ENCODE measurements around the gene LACRT.
"Not testable (repeated sequence)": the region's sequence is repeated elsewhere in the genome, so short reads cannot be mapped to it uniquely, and the experiment has no call there.

The LACRT gene

DNA sequence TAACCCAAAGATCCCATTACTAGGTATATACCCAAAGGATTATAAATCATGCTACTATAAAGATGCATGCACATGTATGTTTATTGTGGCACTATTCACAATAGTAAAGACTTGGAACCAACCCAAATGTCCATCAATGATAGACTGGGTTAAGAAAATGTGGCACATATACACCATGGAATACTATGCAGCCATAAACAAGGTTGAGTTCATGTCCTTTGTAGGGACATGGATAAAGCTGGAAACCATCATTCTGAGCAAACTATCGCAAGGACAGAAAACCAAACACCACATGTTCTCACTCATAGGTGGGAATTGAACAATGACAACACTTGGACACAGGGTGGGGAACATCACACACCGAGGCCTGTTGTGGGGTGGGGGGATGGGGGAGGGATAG is 4.4 kb upstream of the LACRT start:
- DNase-seq (ENCODE audit: low spot score); FAIRE-seq: not testable (repeated sequence)

DNA sequence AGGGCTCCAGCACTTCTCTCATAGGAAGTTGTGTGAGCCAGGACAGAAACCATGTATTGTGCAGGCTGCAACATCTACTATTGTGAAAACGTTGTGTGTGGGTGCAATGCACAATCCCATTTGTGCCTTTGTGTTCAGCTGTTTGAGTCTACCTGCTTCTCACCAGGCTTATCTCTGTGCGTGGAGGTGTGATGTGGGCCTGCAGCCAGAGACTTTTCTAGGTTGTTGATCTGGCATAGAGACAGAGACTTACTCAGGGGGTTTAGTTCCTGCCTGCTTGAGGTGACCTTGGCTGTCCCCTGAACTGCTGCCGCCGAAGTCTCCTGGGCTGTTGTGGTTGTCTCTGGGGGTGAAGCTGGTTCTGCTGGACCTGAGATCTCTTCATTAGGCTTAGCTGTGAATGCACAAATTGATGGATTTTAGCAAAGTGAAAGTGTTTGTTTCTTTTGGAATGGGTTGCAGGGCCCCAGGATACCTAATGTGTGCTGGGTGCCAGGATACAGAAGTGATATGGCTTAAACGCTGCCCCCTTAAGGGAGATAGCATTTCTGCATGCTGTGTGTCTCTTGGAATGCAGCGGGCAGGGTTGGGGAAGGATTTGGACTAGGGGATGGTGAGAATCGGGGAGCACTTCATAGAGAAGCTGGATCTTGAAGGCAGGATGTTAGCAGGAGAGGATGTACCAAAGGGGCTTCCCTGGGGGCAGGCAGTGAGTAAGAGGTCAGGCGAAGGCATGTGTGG is 2.5 kb downstream of the LACRT start:
- FAIRE-seq (no peak), DNase-seq (ENCODE audit: low spot score) (no peak)

GRCh38 chr12:54631551-54631950 is 3.1 kb downstream of the LACRT start:
- FAIRE-seq (no peak), DNase-seq (ENCODE audit: low spot score) (no peak)

GRCh38 chr12:54629925-54630324 is 4.8 kb downstream of the LACRT start:
- FAIRE-seq (no peak), DNase-seq (ENCODE audit: low spot score) (no peak)

- DNase-seq (ENCODE audit: low spot score) (no peak), FAIRE-seq (no peak)
These were observed 6.4 kb downstream of the LACRT start for GRCh38 chr12:54628186-54628846.

GRCh38 chr12:54627304-54627703 is 7.4 kb downstream of the LACRT start:
- FAIRE-seq (no peak), DNase-seq (ENCODE audit: low spot score) (no peak)

DNA sequence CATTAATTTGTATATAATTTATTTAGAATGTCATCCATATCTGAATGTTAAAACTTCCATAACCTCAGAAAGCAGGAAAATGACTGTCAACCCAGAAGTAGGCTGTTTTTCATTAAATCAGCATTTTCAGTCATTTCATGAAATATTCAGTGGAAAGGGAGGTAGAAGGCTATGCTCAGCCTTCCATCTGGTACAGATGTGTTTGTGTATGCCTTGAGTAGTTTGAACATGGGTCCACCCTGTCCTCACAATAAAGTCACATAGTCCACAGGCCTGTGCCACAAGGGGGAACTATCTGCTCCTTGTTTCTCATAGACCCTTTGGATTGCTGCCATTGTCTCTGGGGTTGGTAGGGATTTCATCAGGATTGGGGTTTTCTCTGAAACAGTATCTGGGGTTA is 9.1 kb downstream of the LACRT start:
- FAIRE-seq (no peak), DNase-seq (ENCODE audit: low spot score) (no peak)

DNA sequence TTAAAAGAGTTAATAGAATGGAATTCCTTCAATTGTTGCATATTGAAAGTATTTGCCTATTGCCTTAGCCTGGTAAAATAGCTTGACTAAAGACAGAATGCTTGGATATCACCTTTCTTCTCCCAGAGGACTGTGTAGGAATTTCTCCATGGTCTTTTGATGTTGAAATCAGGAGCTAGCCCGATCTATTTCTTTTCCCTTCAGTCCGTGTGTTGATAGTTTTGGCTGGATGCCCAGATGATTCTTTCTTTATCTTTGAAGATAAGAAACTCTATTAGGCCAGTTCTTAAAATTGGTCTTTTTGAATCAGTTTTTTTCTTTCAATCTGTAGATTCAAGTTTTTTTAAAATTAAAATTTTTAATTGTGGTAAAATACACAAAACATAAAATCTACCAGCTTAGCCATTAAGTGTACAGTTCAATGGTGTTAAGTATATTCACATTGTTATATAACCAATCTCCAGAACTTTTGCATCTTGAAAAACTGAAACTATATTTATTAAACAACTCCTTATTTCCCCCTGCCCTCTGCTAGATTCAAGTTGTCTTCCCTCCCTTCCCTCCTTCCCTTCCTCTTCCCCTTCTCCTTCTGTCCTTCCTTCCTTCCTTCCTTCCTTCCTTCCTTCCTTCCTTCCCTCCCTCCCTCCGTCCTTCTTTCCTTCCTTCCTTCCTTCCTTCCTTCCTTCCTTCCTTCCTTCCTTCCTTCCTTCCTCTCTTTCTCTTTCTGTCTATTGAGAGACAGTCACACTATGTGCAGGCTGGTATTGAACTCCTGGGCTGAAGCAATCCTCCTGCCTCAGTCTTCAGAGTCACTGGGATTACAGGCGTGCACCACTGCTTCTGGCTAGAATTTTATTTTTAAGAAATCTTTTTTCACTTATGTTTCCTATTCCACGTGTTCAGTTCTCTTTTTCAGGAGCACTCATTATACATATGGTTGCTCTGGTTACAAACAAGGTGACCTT is 10.1 kb downstream of the LACRT start:
- no peak for FAIRE-seq

DNA sequence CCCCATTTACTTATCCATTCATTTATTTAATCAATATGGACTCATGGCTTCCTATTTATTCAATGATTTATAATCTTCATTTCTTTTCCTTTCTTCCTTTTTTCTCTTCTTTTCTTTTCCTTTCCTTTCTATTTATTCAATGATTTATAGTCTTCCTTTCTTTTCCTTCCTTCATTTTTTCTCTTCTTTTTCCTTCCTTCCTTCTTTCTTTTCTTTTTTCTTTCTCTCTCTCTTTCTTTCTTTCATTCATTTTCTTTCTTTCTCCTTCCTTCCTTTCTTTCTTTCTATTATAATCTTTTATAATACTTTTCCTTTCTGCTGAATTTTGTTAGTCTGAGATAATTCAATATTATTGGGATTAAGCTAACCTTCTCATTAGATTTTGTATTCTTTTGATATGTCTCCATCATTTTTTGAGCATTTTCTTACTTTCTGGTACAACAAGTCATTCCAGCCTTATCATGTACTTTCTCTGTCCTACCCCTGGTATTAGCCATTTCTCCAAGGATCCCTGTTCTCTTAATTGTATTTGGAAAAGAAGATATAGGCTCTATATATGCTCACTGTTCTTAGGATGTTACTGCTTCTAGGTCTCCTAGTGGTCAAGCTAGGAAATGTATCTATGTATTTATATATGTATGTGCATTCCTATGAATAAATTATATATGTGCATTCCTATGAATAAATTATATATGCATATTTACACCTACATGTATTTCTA is 12.1 kb downstream of the LACRT start:
- no peak for DNase-seq (ENCODE audit: low spot score)
- no peak for FAIRE-seq

More for the DNA sequence above, 10.1 kb downstream of the LACRT start:
- DNase-seq (ENCODE audit: low spot score) = no peak

DNA sequence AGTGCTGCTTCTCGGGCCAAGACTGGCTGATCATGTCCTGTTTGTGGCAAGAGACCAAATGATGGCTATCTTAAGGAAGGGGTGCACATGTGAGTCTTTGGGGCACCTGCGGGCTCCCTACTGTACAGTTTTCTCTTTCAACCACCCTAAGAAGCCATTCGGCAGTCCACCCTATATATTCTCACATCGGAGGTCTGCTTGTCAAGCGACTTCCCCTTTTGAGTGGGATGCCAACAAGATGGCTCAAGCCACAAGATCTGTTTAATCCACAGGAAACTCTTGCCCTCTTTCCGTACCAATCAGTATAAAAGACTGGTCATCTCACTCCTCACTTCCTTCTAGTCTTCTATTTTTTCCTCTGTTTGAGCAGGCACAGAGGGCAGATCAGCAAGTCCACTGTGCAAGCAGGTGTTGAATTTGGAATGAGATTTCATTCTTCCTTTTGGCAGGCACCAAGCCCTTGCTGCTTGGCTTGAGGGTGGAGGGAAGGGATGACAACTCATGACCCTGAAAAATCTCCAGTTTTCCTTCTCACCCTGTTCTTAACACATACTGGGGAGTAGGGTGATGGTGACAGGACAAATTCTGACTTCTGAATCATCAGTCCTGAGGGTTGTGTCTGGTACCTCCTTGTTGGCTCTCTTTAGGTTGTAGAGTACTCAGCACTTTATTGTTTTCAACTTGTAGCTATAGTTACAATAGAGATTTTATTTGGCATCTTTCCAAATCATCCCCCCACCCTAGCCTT is 17.6 kb downstream of the LACRT start:
- FAIRE-seq (no peak), DNase-seq (ENCODE audit: low spot score) (no peak)

- no peak for FAIRE-seq
- no peak for DNase-seq (ENCODE audit: low spot score)
These were observed 22.4 kb downstream of the LACRT start for GRCh38 chr12:54612225-54612750.

DNA sequence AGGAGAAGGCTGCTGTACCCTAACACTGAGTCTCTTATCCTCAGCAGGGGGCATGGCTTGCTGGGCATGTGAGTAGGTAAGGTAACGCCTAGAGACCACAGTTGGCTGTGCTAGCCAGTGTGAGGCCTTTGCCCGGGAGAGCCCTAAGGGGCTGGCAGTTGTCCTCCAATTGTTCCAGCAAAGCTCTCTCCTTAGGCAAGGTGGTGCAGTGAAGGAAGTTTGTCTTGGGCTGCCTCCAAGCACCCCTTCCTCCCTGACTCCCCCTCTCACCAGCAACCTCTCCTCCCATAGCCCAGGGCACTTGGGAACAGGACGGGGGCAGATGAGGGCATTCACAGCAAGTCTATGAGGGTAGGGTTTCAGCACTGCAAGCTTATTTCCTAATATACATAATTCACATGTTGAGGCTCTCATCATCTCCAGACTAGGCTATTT is 23.0 kb downstream of the LACRT start:
- DNase-seq (ENCODE audit: low spot score) (no peak), FAIRE-seq (no peak)

DNA sequence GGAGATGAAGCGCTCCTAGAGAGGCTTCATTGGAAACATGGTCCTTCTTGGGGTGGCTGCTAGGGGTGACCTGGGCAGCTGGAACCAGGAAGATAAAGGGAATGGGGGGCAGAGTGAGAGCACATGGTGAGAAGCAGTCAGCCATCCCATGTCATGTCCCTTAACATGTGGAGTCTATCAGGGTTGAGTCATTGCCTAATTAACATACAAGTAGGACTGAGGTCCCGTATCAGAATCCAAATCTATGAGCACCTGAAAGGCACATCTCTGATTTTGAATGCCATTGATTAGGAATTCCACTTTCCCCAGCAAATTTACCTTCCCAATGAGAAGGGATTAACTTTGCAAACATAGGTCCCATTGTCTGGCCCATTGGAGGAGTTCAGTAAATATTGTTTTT is 25.9 kb downstream of the LACRT start:
- DNase-seq (ENCODE audit: low spot score) = no peak
- FAIRE-seq = no peak

DNA sequence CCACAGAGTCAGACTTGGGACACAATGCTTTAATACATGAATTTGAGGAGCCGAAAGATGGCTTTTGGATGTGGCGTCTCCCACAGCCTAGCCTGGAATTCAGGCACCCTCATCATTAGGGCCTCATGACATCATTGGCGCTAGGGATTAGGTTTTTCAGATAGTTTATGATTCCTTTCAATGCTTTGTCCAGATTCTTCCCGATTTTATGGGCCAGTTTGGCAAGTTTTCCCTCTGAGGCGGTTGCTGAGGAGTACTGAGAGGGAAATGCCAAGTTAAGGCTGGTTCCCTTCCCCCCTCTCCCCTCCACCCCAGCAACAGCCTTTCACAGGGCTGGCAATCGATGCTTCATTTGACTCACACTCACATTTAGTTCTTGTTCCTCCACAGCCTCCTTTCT is 26.5 kb downstream of the LACRT start:
- DNase-seq (ENCODE audit: low spot score) = no peak
- no peak for FAIRE-seq

DNA sequence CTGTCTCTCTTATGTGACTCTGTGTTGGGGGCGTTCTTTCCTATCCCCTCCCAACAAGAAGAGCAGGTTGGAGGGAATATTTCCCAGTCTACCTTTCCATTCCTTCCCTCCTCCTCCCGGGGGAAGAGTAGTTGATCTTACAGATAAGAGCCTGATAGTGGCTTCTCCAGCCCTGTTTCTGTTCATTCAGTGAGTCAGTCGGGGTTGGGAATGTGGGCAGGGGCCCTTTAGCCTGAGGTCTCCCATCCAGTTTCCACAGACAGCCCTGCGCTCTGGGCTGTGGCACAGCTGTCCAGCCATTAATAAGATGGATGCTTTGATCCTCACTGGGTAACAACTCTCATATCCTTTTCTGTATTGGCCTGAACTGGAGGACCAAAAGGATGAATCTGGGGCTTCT is 28.1 kb downstream of the LACRT start:
- FAIRE-seq = no peak
- DNase-seq (ENCODE audit: low spot score) = no peak

- FAIRE-seq = no peak
- DNase-seq (ENCODE audit: low spot score) = no peak
These were observed 29.3 kb downstream of the LACRT start for GRCh38 chr12:54605138-54605970.

GRCh38 chr12:54604436-54604835 is 30.3 kb downstream of the LACRT start:
- DNase-seq (ENCODE audit: low spot score) (no peak), FAIRE-seq (no peak)

- DNase-seq (ENCODE audit: low spot score) (no peak), FAIRE-seq (no peak)
These were observed 30.8 kb downstream of the LACRT start for GRCh38 chr12:54603872-54604271.

DNA sequence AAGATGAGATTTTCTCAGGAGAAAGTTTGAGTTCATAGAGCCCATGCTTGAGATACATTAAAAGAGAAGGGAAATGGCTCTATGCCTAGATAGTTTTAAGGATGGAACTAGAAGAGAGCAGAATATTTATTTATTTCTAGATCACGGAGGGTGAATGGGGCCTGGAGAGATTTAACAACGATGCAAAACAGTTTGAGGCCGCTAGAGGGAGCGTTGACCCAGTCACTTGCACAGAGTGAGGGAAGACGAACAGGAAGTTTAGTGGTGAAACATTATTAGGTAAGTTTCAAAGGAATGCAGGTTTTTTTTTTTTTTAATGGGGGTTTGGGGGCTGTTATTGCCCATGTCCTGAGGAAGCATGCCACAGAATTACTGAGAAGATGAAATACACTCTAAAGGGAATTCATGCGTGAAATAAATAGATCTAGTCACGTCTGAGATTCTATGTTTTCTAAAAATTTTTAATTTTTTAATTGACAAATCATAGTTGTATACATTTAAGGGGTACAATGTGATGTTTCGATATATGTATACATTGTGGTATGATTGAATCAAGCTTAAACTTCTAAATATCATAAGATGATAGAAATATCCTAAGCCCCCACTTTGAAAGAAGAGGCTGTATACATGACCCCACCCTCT is 31.4 kb downstream of the LACRT start:
- FAIRE-seq (peak; percentile 75), DNase-seq (ENCODE audit: low spot score) (peak; percentile 56)

Measured in RCC 7860 (cell line).